Measurements from ENCODE around the gene AZU1.

GRCh38 chr19:795691-796581, 31.7 kb upstream of the AZU1 start:
- TF ChIP-seq EZH2 (IDR thresholded peaks at IDR 0.05) (no peak), POLR2AphosphoS5 (IDR thresholded peaks at IDR 0.05; ENCODE audit: borderline replicate concordance, low read depth, low read length) (no peak), FOXP2 (optimal IDR thresholded peaks at IDR 0.05; ENCODE audit: control extremely low read depth, extremely low read length, insufficient read depth) (no peak)

Measured in SK-N-MC (cell line).